CD14-positive monocyte (primary cell): ENCODE data around the gene SMAD9. TPM values are rescaled to one million over a fixed set of nuclear protein-coding genes. Genes with fewer than 3 reads are reported as not detected.

Experiments
- DNase-seq, 3 donors: peaks; one replicate each; pipeline ENCODE4 v3.0.0-alpha.2; 2011 to 2022
- H2AFZ ChIP-seq: 2 replicates; pipeline ENCODE4 v1.6.0; 2012; ENCODE audit warnings: mild to moderate bottlenecking, low read depth, low read length, inconsistent platforms; ENCODE audit not compliant: insufficient read depth, poor library complexity, severe bottlenecking
- H3K27ac ChIP-seq, 2 donors: 1 replicate in 1 of 2; 2 replicates in 1 of 2; pipeline ENCODE4 v1.5.1; 2012 to 2013; ENCODE audit warnings: low read length in 2 of 2, control low read depth in 1 of 2, inconsistent platforms in 1 of 2, low read depth in 1 of 2, mild to moderate bottlenecking in 1 of 2
- H3K27me3 ChIP-seq, 2 donors: one replicate each; pipeline versions ENCODE4 v1.6.0 to v1.6.1; 2011 to 2013; ENCODE audit warnings: low read length in 2 of 2; ENCODE audit not compliant: control insufficient read depth in 2 of 2, insufficient read depth in 2 of 2
- H3K36me3 ChIP-seq, 2 donors: replicated peaks in 1 of 2; 1 replicate in 1 of 2; 2 replicates in 1 of 2; pipeline versions ENCODE4 v1.5.1 to v1.6.1; 2012 to 2013; ENCODE audit warnings: low read length in 2 of 2, control low read depth in 1 of 2, inconsistent platforms in 1 of 2, mild to moderate bottlenecking in 1 of 2; ENCODE audit not compliant: insufficient read depth in 2 of 2, control insufficient read depth in 1 of 2
- H3K4me1 ChIP-seq, 2 donors: 1 replicate in 1 of 2; 2 replicates in 1 of 2; pipeline versions ENCODE4 v1.5.1 to v1.6.1; 2012 to 2013; ENCODE audit warnings: low read length in 2 of 2, control low read depth in 1 of 2, inconsistent platforms in 1 of 2, mild to moderate bottlenecking in 1 of 2, moderate library complexity in 1 of 2; ENCODE audit not compliant: insufficient read depth in 2 of 2, control insufficient read depth in 1 of 2
- H3K4me2 ChIP-seq: replicated peaks from 2 replicates; pipeline ENCODE3; 2012; ENCODE audit warnings: low read length, moderate library complexity, mild to moderate bottlenecking; ENCODE audit not compliant: poor library complexity, severe bottlenecking; ENCODE audit errors: extremely low read depth
- H3K4me3 ChIP-seq, 3 experiments: fragments of 200-600 bp in 1 of 3; sonication (generic) in 1 of 3; replicated peaks in 1 of 3; 1 replicate in 2 of 3; 2 replicates in 1 of 3; pipeline ENCODE4 v1.5.1; 2011 to 2013; ENCODE audit warnings: low read length in 3 of 3, mild to moderate bottlenecking in 3 of 3, control low read depth in 2 of 3, low read depth in 2 of 3, inconsistent platforms in 1 of 3, moderate library complexity in 1 of 3
- H3K79me2 ChIP-seq: 2 replicates; pipeline ENCODE4 v1.6.0; 2012; ENCODE audit warnings: mild to moderate bottlenecking, control low read depth, inconsistent platforms, low read length, moderate library complexity; ENCODE audit not compliant: insufficient read depth
- H3K9ac ChIP-seq: 2 replicates; pipeline ENCODE4 v1.6.0; 2017; ENCODE audit warnings: low read length, mild to moderate bottlenecking; ENCODE audit not compliant: insufficient read depth, poor library complexity, severe bottlenecking
- H3K9me3 ChIP-seq, 2 donors: replicated peaks in 1 of 2; 1 replicate in 1 of 2; 2 replicates in 1 of 2; pipeline versions ENCODE4 v1.5.1 to v1.6.1; 2012 to 2013; ENCODE audit warnings: low read length in 2 of 2, control low read depth in 1 of 2; ENCODE audit not compliant: control insufficient read depth in 1 of 2, insufficient read depth in 1 of 2
- H4K20me1 ChIP-seq: 2 replicates; pipeline ENCODE4 v1.6.0; 2012; ENCODE audit warnings: mild to moderate bottlenecking, low read length, control low read depth, moderate library complexity; ENCODE audit not compliant: insufficient read depth
- H3K27ac Mint-ChIP-seq, 7 donors: one replicate each; pipeline ENCODE4 v1.8.0; 2020; ENCODE audit warnings: mild to moderate bottlenecking in 7 of 7, mixed read lengths in 7 of 7, moderate library complexity in 6 of 7, inconsistent platforms in 2 of 7
- H3K27me3 Mint-ChIP-seq, 3 donors: one replicate each; pipeline ENCODE4 v1.8.0; 2021 to 2022; ENCODE audit warnings: low read depth in 3 of 3, mild to moderate bottlenecking in 3 of 3, mixed read lengths in 3 of 3, moderate library complexity in 3 of 3, inconsistent platforms in 1 of 3
- H3K36me3 Mint-ChIP-seq, 2 donors: one replicate each; pipeline ENCODE4 v1.8.0; 2020; ENCODE audit warnings: mixed read lengths in 2 of 2, inconsistent platforms in 1 of 2, mild to moderate bottlenecking in 1 of 2
- H3K4me1 Mint-ChIP-seq: one replicate; pipeline ENCODE4 v1.8.0; 2020; ENCODE audit warnings: mild to moderate bottlenecking, mixed read lengths
- H3K4me3 Mint-ChIP-seq, 2 donors: one replicate each; pipeline ENCODE4 v1.8.0; 2020; ENCODE audit warnings: mild to moderate bottlenecking in 2 of 2, mixed read lengths in 2 of 2, moderate library complexity in 1 of 2
- H3K9me3 Mint-ChIP-seq, 7 donors: one replicate each; pipeline ENCODE4 v1.8.0; 2020 to 2022; ENCODE audit warnings: mixed read lengths in 7 of 7, mild to moderate bottlenecking in 6 of 7, moderate library complexity in 6 of 7, inconsistent platforms in 2 of 7
- WGBS: methylation state at CpG from one replicate; pipeline ENCODE4 v1.1.5; 2013; ENCODE audit warnings: missing lambda C conversion rate; ENCODE audit not compliant: insufficient coverage; 5-methylcytosine and 5-hydroxymethylcytosine counted together
- intact Hi-C, 2 donors: fragments of 100-400 bp; cut with micrococcal nuclease; formaldehyde crosslinking; loops; one replicate each; pipeline versions ENCODE4 v1.15.0 to v1.15.1; 2023
- polyA plus RNA-seq, 3 donors: library from polyadenylated mRNA; depleted of rRNA in 1 of 3; unstranded in 2 of 3; stranded (reverse) in 1 of 3; fragments of 300-500 nt in 2 of 3; fragments of >200 nt in 1 of 3; fragmentation: Illumina TruSeq in 2 of 3; gene quantifications; 1 replicate in 2 of 3; 2 replicates in 1 of 3; pipeline ENCODE4 v1.2.3, GENCODE V29; 2012 to 2021
- TF ChIP-seq, protein P1 (sequence below): fragments of 200-600 bp; IDR thresholded peaks from one replicate; pipeline ENCODE4 v1.8.0; 2022; ENCODE audit warnings: antibody characterized with exemption, mild to moderate bottlenecking

Gene SMAD9
- polyA plus RNA-seq, 3 donors: not detected

DNA sequence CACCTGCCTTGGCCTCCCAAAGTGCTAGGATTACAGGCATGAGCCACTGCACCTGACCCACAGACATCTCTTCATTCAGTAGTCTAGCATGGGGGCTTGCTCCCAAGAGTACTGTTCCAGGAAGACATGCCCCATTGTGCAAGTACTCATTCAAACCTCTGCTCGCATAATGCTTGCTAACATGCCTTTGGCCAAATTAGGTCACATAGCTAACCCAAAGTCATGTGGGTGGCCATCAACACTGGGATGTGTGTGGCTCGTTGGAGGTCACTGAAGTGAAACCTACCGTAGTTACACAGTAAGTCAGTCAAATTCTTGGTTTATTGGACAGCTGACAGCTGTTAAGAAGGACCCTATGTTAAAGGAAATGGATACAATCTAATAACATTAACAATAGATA lies 80.8 kb downstream of the SMAD9 start:
- H3K79me2 ChIP-seq: no peaks in the 10 kb centered on the region
- H3K9me3 ChIP-seq: no peaks in the 10 kb centered on the region
- H3K9me3 Mint-ChIP-seq: peaks cover 0 to 2% (median 0%) of the 10 kb centered on the region in 7 donors
- H3K4me3 ChIP-seq: no peak overlapping the region
- intact Hi-C loops: no loop called here
- no peak overlapping the region for H3K4me3 Mint-ChIP-seq
- peaks cover 6 to 17% of the 10 kb centered on the region in 2 donors for H3K36me3 Mint-ChIP-seq
- peaks cover 0 to 2% (median 0%) of the 10 kb centered on the region in 3 donors for H3K27me3 Mint-ChIP-seq
- H4K20me1 ChIP-seq: no peaks in the 10 kb centered on the region
- no peak overlapping the region for H2AFZ ChIP-seq
- DNase-seq: no peak
- H3K9ac ChIP-seq: no peak overlapping the region
- WGBS: 80% methylated on average over 1 of the region's 3 CpGs
- H3K27me3 ChIP-seq: no peaks in the 10 kb centered on the region
- no peak overlapping the region for H3K27ac Mint-ChIP-seq
- no peaks in the 10 kb centered on the region for H3K4me1 ChIP-seq
- no peak overlapping the region for H3K27ac ChIP-seq
- no peak overlapping the region for H3K4me2 ChIP-seq
- no peaks in the 10 kb centered on the region for H3K4me1 Mint-ChIP-seq
- TF ChIP-seq, protein P1, sequence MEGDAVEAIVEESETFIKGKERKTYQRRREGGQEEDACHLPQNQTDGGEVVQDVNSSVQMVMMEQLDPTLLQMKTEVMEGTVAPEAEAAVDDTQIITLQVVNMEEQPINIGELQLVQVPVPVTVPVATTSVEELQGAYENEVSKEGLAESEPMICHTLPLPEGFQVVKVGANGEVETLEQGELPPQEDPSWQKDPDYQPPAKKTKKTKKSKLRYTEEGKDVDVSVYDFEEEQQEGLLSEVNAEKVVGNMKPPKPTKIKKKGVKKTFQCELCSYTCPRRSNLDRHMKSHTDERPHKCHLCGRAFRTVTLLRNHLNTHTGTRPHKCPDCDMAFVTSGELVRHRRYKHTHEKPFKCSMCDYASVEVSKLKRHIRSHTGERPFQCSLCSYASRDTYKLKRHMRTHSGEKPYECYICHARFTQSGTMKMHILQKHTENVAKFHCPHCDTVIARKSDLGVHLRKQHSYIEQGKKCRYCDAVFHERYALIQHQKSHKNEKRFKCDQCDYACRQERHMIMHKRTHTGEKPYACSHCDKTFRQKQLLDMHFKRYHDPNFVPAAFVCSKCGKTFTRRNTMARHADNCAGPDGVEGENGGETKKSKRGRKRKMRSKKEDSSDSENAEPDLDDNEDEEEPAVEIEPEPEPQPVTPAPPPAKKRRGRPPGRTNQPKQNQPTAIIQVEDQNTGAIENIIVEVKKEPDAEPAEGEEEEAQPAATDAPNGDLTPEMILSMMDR: no peak
- H3K36me3 ChIP-seq: peaks cover 0 to 4% of the 10 kb centered on the region in 2 donors

DNA sequence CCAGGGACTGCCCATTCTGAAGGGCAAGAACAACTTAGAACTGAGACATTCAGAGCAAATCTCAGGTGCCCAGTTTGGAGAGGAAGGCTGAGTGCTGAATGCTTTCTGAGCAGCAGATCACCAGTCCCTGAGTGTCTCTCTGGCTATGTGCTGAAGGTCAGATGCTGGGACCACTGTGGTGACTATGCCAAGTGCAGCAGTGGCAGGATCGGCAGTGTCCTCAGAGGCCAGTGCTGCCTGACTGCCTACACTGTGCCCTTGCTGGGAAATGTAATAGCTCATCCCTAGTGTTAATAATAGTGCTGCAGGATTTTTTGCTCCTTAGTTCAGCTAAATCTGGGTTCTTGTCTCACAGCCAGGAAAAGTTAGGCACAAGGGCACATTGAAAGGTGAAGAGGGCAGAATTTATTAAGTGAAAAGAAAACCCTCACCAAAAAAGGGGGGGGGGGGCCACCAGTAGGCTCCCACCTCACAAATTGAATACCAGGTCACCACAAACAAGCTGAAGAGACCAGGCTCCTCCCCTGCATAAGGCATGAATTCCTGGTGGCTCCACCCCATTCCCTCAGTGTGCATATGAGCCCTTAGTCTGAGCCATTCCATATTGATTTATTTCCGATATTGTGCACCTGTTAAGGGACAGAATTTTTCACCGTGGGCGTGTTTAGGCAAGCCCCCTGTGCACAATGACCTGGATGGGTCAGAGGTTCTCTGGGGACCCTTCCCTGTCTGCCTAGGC lies 82.5 kb downstream of the SMAD9 start:
- no peak overlapping the region for H3K4me3 Mint-ChIP-seq
- Histone ChIP-seq H3K27ac (no peak overlapping the region), H3K79me2 (no peaks in the 10 kb centered on the region), H3K27me3 (no peaks in the 10 kb centered on the region), H3K4me1 (no peaks in the 10 kb centered on the region), H3K4me3 (no peak overlapping the region), H3K9ac (no peak overlapping the region), H4K20me1 (no peaks in the 10 kb centered on the region), H3K4me2 (no peak overlapping the region), H3K9me3 (no peaks in the 10 kb centered on the region), H2AFZ (no peak overlapping the region), H3K36me3 (peaks cover 0 to 4% of the 10 kb centered on the region in 2 donors)
- peaks cover 2 to 18% of the 10 kb centered on the region in 2 donors for H3K36me3 Mint-ChIP-seq
- H3K27ac Mint-ChIP-seq: peak overlapping the region in 2 of 7 donors; percentile 54 to 67
- intact Hi-C loops: no loop called here
- H3K27me3 Mint-ChIP-seq: peaks cover 0 to 2% (median 0%) of the 10 kb centered on the region in 3 donors
- TF ChIP-seq, protein P1: no peak
- DNase-seq: no peak
- peaks cover 0 to 2% (median 0%) of the 10 kb centered on the region in 7 donors for H3K9me3 Mint-ChIP-seq
- no peaks in the 10 kb centered on the region for H3K4me1 Mint-ChIP-seq
- WGBS: 100% methylated on average over 3 of the region's 4 CpGs
